Left lobe of liver (tissue), 2 donors: ENCODE data around the gene BLNK. TPM values are rescaled to one million over a fixed set of nuclear protein-coding genes. Genes with fewer than 3 reads are reported as not detected.

Experiments
- ATAC-seq: fragments of 200-7000 bp; cut with Tn5 transposase; one replicate; pipeline ENCODE4 v1.9.1; 2020; ENCODE audit warnings: mild to moderate bottlenecking, moderate library complexity
- DNase-seq: peaks from one replicate; pipeline ENCODE4 v3.0.0-alpha.2; 2020; ENCODE audit warnings: low spot score
- total RNA-seq: library from RNA; stranded (reverse); gene quantifications from one replicate; pipeline ENCODE4 v1.2.1, GENCODE V29; 2021
- donor health status: DM: no; HTN: no; CAD: no; lungs with moderate emphysema.
- donor health status: DM: no; HTN: yes; CAD: no.

Gene BLNK
- total RNA-seq, 1 donor from 2014 or later, result 9.3 TPM

DNA sequence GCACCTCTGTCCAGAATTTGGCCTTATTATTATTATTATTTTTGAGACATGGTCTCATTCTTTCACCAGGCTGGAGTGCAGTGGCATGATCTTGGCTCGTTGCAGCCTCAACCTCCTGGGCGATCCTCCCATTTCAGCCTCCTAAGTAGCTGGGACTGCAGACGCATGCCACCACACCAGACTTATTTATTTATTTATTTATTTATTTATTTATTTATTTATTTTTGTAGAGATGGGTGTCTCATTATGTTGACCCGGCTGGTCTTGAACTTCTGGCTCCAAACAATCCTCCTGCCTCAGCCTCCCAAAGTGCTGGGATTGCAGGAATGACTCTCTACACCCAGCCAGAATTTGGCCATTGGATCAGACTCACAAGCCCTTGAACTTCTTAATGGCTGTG lies 6.4 kb downstream of the BLNK start:
- ATAC-seq (no peak), DNase-seq (no peak)

DNA sequence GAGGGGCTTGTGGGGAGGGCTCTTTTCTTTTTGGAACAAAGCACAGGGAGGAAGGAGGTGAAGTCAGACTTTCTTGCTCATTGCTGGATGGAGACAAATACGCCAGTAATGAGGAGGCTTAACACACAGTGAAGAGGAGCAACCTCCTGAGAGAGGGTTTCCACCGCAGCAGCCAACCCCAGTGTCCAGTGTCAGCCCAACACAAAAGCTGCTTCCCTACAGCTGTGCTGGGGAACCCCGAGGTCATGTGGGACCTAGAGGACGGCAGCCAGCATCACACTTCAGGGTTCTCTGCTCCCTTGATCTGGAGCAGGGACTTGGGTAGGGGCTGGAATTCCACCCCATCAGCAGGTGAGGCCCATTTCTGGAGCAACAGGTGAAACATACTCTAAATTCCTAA lies 7.7 kb downstream of the BLNK start:
- ATAC-seq, result no peak

DNA sequence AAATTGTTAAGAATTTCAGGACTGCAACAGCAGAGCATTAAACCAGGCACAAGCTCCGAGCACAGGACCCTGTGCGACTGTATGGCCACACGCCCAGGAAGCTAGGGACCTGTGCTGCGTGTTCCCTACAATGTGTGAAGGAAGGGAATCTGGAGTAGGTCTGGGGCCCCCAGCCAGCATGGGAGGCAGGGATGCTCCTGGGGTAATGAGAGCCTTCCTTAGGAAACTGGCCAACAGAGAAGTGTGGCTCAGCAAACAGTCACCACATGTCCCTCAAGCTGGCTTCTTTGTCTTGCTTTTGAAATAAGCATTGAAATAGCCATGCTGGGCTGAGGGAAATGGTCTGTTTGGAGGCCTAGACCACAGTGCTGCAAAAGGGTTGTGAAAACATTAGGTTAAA lies 8.2 kb downstream of the BLNK start:
- DNase-seq (no peak), ATAC-seq (no peak)

More for the DNA sequence above, 7.7 kb downstream of the BLNK start:
- DNase-seq, result no peak

DNA sequence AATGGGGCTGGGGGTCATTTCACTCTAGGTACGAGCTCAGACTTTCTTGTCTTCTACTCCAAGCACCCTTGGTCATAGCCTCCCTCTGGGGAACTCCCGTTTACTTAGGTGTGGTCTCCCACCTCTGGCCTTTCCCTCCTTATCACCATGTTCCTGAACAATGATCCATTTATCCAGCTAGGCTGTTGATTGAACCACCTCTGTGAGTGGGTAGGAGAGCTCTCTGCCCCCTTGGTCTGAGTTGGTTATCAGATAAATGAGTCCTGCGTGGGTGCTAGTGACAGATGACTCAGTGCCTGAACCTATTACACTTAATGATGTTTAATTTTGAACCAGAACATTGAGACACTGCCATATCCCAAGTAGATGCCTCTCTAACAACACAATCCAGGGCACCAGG lies 9.4 kb downstream of the BLNK start:
- DNase-seq (no peak), ATAC-seq (no peak)

DNA sequence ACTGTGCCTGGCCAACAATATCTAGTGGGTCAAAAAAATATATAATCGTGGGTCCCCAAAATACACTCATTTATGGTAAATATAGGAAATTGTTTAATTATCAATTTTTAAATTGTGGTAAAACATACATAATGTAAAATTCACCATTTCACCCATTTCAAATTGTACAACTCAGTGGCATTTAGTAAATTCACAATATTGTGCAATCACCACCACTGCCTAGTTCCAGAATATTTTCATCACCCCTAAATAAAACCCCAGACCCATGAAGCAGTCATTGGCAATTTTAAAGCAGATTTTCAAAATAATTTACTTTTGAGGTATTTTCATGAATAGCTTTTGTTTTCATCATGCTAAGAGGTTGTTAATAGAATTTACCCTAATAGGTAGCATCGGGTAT lies 10.2 kb downstream of the BLNK start:
- DNase-seq (no peak), ATAC-seq (no peak)

DNA sequence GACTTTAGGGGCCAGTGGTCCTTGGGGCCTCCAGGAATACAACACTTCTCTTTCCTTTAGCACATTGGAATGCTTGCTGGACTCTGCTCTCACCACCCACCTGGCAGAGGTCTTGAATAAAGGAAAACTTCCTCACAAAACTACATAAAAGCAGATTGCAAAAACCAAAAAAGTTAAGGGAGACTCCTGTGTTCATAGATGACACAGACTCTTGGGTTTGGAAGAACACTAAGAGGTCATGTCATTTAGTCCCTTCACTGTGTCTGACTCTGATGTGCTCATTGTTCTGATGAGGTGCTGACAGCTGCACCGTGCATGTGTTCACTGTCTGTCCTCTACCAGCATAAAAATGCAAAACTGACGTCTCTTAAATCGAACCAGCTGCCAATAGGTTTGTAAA lies 11.4 kb downstream of the BLNK start:
- ATAC-seq (peak; percentile 15), DNase-seq (no peak)

DNA sequence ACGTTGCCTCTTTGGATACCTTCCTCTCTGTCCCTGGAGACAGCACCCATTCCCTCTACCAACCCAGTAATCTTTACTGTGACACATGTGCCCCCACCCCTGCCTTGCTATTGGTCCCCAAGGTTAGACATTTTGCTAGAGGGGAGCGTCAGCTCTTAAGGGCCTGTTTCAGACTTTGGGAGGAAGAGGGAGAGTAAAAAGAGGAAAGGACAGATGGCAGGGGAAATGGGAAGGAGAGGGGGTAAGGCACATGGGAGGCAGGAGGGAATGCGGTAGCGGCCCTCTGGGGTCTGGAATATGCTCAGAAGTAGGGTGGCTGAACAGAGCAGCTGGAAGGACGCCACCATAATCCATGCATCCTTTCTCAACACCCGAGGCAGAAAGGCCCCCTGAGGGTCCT lies 12.2 kb downstream of the BLNK start:
- DNase-seq (no peak), ATAC-seq (no peak)

DNA sequence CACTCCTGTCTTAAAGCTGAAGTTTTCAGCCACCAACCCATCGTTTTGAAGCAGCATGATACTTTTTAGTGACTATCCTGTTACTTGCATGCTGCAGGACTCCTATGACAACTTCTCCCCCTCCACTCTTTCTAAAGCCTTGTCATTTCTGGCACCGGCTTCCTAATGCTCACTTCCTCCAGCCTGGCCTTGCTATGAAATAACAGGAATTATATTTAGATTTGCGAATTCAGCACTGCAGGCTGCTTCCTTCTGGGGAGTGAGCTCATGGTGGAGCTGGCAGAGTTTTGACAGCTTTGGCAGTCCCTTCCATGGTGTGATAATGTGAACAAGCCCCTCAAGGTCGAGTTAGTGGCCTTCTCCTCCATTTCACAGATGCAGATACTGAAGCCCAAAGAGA lies 13.4 kb downstream of the BLNK start:
- peak; percentile 72 for ATAC-seq
- no peak for DNase-seq

DNA sequence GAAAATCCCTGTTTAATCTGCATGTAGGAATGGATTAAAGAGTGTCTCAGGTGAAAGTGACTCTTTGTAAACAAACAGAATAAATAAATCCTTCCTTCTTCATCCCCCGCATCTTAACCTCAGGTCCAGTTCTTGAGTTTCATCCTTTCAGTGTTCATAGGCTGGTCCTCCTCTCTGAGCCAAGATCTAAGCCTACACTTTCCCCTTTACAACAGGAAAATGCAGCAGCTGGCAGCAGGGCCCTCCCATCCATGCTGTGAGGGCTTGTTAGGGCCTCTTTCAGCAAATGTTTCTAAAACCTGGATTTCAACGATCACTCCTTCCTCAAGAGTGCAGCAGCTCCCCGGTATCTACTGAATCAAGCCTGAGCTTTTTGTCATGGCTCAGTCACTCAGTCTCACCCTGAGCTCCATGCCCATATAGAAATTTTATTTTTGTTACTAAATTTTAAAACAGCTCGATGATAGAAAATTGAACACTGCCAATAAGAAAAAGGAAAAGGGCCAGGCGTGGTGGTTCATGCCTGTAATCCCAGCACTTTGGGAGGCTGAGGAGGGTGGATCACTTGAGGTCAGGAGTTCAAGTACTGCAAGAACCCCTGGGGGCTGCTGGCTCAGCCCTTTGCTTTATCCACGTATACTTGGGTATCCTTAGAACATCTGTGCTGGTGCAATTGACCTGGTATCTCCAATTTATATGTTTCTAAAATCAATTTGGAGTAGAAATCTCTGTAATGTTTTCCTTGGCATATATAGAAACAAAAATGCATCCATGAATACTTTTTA lies 15.6 kb downstream of the BLNK start:
- ATAC-seq, result no peak

DNA sequence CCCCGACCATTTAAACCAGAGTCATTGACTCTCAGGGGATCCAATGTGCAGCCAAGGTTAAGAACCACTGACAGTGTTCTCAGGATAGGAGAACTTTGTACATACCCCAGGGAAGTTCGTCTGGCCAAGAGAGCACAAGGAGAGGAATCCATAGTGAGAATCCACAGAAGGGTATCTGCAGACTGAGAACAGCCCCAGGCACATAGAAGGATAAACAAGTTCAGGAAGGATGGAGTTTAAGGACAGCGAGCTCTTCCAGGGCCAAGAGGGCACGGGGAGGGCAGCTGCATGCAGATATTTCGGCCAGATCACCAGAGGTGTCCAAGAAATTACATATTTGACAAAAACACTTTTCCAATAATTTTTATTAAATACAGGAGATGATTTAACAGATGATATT lies 16.4 kb downstream of the BLNK start:
- DNase-seq, result no peak
- ATAC-seq, result no peak

More for the DNA sequence above, 15.6 kb downstream of the BLNK start:
- DNase-seq, result no peak

DNA sequence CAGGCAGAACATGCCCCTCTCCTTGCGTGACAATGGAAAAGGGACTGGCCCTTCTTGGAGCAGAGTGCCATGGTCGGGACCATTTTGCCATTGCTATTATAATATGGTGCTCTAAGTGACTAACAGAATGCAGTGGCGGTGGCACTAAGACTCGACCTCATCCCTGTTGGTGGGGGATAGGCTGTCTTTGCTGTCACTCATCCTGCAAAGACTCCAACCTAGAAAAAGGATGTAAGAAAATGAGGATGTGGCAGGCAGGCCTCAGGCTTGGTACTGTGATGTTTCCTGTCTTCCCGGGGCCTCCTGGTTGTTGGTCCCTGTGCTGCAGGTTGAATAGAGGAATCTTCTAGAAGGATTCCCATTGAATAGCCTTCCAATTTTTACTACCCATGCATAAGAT lies 18.6 kb downstream of the BLNK start:
- ATAC-seq, result no peak
- DNase-seq, result no peak

DNA sequence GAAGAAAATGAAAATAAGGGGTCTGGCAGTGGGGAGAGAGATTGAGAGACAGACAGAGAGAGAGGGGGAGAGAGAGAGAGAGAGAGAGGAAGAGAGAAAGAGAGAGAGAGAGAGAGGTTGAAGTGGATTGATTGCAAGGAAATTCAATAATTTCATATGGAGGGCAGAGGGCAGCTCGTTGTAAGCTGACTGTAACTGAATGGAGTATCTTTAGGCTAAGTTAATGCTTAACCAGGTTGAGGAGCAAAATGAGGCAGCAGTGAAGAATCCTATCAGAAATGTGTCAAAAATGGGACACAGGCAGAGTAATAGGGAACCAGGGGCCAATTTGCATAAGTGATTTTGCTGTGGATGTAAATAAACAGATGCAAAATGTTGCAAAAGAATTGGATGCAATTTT lies 21.0 kb downstream of the BLNK start:
- ATAC-seq (peak; percentile 47), DNase-seq (no peak)

DNA sequence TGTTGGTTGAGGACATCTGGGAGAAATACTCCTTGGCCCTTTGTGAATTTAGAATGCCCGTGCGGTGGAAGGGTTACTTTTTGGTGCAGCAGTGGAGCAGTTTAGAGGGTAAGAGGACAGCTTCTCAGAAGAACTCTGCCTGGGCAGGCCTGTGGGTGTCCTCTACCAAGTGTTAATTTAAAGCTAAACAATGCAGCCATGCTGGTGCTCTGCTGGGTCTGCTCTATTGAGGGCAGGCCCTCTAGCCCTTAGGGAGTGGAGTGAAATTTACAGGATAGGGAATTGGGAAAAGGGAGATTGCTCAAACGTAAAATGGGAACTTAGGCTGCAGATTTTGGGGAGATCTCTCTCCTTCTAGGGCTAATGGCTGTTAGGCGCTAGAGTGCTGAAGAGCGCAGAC lies 22.1 kb downstream of the BLNK start:
- peak; percentile 18 for DNase-seq
- no peak for ATAC-seq

DNA sequence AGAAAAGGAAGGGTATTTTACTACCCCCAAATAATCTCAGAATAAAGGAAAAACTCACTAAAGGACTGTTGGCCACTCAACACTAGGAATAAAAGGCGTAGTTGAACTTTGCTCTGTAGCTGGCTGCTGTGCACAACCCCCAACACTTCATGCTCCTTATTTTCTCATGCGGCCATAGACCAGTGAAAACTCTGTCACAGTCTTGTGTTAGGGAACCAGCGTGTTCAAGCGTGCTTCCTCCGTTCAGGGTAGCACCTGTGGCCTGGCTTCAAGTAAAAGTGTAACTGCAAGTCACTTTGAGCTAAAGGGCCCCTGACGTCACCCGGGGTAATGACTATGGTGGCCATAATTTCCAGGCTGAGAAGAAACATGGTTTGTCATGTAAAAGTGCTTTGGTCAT lies 27.0 kb downstream of the BLNK start:
- peak; percentile 40 for DNase-seq
- ATAC-seq, result peak; percentile 83

DNA sequence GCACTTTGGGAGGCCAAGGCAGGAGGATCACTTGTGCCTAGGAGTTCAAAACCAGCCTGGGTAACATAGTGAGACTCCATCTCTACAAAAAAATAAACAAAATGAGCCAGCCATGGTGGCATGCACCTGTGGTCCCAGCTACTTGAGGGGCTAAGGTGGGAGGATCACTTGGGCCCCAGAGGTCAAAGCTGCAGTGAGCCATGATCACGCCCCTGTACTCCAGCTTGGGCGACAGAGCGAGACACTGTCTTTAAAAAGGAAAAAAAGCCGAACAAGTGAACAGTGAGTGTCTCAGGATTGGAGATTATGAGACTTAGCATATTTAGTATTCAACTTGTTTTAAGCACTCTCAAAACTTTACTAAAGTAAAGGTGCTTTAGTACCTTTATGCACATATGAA lies 28.1 kb downstream of the BLNK start:
- no peak for ATAC-seq
- DNase-seq, result peak; percentile 19

DNA sequence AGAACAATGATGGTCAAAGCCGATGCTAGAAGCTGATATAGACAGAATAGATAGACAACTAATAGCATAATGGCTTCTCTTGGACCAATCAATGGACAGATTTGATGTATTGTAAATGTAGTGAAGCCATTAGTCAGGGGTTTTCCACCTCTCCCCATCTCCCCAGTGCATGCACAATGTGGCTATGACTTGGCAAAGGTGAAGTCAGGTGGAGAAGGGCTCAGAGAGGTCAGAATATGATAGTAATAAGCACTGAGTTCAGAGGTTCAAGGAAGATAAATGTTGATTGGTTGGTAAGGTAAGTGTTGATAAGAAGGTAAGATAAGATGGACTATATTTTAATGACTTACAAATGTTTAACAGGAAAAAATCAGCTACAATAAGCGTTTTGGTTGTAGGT lies 28.5 kb downstream of the BLNK start:
- DNase-seq (no peak), ATAC-seq (no peak)

DNA sequence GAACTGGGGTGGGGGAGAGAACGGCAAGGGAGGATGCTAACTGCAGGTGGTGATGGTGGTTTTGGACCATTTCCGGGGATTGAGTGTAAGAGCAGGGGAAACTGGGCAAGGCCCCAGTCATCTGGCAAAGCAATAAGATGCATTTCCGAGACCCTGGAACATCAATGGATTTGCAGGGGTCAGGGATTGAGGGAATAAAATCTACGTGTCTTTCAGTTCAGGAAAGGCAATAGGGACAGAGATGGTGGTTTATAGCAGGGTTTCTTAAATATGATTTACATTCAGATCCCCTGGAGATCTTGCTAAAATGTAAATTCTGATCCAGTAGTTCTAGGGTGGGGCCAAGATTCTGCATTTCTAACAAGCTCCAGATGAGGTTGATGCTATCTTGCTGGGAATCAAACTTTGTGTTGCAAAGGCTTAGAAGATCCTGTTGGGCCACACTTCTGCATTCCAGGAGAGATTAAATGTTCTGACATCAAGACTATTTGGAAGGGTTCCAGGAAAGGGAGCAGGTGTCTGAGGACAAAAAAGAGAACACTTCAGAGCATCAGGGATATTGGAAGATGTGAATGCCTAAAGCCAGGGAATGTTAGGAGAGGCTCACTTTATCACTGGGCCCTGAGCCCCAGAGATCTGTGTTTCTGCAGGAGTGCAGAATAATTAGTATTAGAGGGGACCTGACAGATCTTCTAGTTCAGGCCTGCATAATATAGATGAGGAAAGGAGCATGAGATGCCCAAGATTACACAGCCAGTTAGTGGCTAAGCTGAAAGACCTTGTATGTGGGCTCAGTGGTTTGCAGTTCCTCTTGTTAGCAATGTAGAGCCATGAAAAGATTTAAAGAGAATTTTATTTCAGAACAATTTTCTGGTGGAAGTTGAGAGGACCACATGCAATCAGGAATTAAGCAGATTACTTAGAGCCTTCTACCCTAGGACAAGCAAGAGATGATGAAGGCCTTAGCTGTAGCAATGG lies 32.4 kb downstream of the BLNK start:
- ATAC-seq (no peak), DNase-seq (no peak)

DNA sequence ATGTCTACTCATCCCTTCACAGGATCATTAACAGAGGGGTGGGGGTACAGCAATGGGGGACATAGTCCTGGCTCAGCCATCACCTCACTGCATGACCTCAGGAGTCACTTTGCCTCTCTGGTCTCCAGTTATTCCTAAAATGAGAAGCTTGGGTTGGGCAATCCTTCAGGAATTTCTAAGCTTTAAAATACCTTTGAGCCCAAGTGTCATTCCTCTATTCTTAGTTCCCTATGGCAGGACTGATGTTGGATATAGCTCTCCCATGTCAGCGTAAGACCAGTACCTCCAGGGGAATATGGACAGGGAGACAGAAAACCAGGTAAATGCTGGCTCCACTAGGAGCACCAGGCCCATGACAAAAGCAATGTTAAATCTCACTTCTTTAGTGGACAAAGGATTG lies 34.5 kb downstream of the BLNK start:
- ATAC-seq, result no peak
- no peak for DNase-seq

DNA sequence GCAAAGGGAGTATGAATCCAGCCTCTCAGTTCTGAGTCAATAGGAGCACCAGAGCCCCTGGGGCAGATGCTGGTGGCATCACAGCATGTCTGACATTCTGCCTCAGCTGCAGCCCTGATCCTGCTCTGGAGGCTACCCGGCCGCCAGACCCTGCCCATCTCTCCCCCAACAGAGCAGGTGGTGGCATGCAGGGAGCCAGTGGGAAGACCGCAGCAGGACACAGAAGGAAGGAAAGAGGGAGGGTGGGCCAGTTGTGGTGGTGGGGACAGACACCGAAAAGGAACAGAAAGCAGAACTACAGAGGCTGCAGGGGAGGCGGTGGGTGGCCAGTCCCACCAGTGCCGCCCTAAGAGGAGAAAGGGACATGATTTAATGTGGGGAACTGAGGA lies 35.3 kb downstream of the BLNK start:
- ATAC-seq (peak; percentile 9), DNase-seq (no peak)

DNA sequence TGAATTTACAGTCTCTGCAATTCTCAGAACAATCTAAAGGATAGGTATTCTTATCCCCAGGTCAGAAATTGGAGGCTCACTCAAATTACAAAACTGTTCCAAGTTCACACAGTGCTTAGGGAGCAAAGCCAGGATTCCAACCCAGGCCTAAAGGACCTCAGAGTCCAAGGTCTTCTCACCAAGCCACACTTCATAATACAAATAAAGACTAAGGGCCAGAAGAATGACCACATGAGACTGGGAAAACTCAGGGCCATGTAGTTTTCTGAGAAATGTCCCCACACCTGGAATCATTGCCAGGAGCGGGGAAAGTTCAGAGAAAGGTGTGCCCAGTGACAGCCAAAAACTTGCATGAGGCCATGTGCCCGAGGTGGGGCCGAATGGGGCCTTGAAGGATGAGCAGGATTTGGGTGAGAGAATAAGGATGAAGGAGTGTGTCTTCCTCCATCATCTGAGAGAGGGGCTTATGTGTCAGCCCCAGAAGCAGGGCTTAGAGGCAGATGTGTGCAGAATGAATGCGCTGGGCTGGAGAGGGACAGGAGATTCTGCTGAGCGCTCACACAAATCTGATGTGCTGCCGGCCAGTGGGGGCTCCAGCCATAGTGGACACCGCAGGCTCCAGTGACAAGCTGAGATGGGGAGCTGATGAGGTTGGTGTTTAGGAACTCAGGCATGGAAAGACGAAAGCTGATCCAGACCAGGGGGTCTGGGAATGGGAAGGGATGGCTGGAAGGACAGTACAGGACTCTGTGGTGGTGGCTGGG lies 35.9 kb downstream of the BLNK start:
- DNase-seq (peak; percentile 66), ATAC-seq (peak; percentile 83)

DNA sequence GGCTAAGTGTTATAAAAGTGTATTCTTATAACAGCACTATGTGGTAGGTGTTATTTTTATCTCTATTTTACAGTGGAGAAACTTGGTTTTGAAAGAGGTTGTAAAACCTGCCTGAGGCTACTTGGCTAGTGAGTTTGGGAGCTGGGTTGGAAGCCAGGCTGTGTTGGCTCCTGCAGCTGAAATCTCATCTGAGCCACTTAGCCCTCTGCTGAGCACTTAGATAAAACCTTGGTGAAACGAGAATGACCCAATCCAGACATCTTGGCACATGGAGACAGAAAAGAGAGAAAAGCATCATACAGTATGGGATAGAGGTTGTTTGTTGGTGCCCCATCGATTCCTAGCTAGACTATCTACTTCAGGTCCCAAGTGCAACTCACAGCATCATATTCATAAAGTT lies 37.4 kb downstream of the BLNK start:
- ATAC-seq (no peak), DNase-seq (no peak)
